ENCODE results near the gene PRR19.

GRCh38 chr19:42252365-42253244 lies 49.3 kb upstream of the PRR19 start:
- TF ChIP-seq CTCF (IDR thresholded peaks at IDR 0.05; ENCODE audit: low read depth, low read length, poor library complexity, severe bottlenecking) (no peak), EZH2phosphoT487 (IDR thresholded peaks at IDR 0.05; ENCODE audit: borderline replicate concordance, low read length) (no peak)

Data from DOHH2 (cell line).